Inflammatory macrophage (primary cell): ENCODE data around the gene MIER3.

Experiments
- DNase-seq, 2 donors: peaks; one replicate each; pipeline ENCODE4 v3.0.0-alpha.2; 2020 to 2022

The MIER3 gene

DNA sequence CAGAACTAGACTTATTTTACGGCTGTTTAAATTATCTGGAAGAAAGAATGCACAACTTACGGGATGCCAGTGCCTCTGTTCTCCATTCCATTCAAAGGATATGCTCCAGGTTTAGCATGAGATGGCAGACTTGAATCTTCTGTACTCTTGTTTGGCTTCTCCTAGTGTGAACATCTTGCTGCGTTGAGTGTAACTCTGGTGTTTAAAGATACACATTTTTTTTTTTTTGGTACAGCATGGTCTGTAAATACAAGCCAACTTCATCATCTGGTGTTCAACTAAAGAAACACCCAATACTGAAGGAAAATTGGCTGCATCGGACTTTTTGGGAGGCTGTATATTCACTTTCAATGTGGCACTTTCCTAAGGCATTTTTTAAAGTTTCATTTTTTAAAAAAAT lies 7.4 kb upstream of the MIER3 start:
- DNase-seq = no peak

DNA sequence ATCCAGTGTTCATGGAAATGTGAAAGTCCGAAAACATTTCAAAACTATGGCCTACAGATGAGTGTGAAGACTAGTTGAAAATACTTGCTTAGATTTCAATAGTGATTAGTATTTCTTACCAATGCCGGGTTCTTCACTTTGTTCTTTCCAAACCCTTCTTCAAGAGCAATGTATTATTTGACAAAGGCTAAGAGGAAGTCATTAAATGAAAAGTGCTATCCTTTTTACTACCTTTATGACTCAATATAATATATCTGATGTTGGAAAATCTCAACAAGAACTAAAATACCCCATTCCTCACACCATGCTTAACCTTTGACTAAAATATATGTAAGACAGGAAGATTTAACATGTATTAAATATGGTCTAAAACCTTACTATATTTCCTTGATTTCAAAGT lies 6.7 kb upstream of the MIER3 start:
- no peak for DNase-seq

- no peak for DNase-seq
These were observed 2.3 kb upstream of the MIER3 start for GRCh38 chr5:56954262-56954661.

DNA sequence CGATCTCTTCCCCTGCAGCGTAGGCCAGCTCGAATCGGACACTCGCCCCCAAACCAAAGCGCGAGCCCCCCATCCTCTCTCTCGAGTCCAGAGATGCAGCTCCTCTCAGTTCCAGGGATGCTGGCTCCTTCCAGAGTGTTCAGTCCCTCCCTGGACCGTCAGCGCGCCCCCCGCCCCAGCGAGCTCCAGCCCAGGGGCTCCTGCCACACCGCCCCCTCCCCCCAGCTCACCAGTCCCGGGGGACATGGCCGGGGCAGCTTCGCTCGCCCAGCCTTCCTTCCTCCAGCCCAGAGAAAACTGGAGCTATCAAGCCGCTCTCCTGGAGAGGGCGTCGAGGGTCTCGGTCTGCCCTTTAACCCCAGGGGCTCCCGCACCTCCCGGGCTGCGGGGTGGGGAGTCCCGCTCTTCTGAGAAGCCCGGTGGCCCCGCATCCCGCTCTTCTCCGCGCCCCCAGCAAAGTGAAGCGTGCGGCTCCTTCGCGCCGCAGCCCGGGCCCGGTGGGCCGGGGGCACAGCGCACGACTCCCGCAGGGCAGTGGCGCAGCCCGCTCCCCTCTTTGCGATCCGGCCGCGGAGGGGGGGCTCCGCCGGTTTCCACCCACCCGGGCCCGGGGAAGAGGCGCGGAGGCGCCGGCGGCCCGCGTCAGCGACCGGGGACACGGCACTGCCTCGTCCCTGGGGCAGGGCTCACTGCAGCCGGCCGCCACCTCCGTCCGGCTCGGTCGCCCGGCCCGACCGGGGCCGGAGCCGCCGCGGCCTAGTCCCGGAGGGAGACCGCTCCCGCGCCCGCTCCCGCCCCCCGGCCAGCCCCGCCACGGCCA lies 587 bp downstream of the MIER3 start:
- peak in 1 of 2 donors; percentile 4 for DNase-seq

- DNase-seq = peak in 1 of 2 donors; percentile 43
These were observed 1.2 kb downstream of the MIER3 start for GRCh38 chr5:56950626-56951125.

DNA sequence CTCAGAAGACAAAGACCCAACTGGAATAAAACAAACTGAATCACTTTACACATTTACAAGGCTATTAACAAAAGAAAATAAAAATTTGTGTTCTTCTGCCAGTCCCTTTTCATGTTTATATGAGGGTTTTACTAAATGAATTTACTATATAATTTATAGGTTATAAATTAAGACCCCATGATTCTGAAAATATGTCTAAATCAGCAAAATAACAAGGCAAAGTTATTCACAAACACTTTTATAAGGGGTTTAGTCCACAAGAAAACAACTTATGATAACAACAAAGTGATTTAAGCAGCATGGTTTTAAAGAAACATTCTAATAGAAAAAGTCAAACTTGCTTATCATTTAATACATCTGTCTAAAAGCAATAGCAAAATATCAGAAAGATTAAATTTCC lies 4.9 kb downstream of the MIER3 start:
- DNase-seq = no peak

DNA sequence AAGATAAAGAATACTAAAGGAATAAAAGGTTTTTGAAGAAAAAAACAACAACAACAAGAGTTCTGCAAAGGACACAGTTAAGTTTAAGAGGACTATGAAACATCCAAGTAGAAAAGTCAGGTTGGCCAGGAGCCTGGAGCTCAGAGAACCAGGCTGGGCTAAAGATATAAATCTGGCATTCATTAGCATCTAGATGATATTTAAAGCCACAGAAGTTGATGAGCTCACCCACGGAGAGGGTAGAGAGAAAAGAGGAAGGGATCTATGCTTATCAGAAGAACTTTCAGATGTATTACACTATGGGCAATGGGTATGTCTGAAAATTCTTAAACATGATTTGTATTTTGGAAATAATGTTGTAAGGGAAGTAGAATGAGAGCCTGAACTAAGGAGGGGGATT lies 9.9 kb downstream of the MIER3 start:
- peak in 1 of 2 donors; percentile 13 for DNase-seq

DNA sequence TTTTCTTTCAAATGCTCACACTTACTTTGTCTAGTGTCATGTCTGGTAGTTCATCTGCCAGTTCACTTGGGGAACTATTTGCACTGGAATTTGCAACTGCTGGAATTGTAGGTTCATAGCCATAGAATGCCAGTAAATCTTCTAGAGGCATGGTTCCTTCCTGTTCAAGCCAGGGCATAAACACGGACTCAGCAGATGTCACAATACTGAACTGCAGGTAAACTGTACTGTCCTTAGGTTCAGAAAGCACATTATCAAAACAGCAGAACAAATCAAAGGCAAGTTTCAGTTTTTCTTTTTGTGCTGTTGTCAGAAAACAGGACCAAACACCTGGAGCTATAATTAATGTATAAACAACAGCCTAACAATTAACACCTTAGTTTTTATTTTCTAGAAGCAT lies 13.1 kb downstream of the MIER3 start:
- no peak for DNase-seq

DNA sequence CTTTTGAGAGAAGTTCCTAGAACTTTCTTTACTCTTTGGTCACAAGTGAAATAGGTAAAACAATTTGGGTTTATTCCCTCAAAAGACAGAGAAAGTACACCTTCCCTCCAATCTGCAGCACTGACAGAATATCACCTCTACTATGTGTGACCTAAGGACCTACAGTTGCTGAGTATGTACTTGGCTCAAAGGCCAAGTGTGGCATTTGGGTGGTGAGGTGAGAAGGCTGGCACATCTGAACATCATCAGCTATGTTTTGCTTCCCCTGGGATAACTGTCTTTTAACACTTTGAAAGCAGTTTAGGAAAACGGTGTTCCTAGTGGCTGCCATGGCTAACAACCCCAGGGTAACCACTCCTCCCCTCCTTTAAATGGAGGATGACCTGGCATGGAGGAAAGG lies 17.6 kb downstream of the MIER3 start:
- DNase-seq = no peak

GRCh38 chr5:56922922-56923321 lies 29.0 kb downstream of the MIER3 start:
- no peak for DNase-seq

- DNase-seq = no peak
These were observed 31.8 kb downstream of the MIER3 start for GRCh38 chr5:56919942-56920662.

DNA sequence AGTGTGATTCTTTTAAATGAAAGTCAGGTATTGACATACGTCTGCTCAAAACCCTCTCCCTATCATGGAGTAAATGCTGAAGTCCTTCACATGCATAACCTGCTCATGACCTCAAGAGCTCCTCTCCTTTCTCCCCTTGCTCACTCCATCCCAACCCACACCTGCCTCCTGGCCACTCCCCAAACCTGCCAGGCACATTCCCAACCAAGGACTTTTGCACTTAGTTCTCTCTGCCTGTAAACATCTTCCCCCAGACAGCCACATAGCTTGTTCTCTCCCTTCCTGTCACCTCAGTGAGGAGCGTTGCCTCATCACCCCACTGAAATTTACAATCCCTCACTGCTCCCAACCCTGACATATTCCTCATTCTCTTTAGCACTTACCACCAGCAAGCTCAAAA lies 33.9 kb downstream of the MIER3 start:
- no peak for DNase-seq

GRCh38 chr5:56917534-56917933 lies 34.4 kb downstream of the MIER3 start:
- DNase-seq = no peak

DNA sequence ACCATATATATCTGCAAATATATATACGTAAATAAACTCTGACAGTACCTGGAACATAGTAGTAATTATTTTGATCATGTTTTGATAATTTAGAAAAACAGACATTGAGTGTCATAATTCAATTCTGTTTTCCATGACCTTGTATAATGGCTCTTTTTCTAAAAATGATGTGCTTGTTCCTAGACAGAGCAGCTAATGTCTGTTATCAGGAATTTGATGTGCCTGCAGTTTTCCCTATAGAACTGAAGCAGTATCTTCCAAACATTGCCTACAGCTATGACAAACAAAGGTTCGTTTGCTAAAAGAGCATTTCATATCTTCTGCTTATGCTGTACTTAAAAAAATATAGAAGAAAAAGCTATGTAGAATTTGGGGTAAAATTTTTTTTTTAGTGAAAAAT lies 37.2 kb downstream of the MIER3 start:
- no peak for DNase-seq

DNA sequence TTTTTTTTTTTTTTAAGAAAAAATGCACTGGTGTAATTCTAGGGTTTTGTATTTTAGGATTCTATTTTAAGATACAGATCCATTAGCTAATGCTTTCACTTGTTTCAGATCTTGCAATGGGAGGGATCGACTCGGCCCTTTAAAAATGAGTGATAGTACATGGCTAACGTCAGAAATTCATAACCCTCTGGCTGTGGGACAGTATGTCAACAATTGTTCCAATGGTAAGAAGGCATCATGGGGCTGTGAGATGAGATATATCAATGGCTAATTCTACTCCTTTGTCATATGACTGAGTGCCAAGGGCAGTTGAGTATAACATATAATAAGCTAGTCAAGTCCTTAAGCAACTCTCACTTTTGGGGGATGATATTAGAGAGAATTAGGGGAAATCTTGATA lies 38.2 kb downstream of the MIER3 start:
- DNase-seq = no peak

DNA sequence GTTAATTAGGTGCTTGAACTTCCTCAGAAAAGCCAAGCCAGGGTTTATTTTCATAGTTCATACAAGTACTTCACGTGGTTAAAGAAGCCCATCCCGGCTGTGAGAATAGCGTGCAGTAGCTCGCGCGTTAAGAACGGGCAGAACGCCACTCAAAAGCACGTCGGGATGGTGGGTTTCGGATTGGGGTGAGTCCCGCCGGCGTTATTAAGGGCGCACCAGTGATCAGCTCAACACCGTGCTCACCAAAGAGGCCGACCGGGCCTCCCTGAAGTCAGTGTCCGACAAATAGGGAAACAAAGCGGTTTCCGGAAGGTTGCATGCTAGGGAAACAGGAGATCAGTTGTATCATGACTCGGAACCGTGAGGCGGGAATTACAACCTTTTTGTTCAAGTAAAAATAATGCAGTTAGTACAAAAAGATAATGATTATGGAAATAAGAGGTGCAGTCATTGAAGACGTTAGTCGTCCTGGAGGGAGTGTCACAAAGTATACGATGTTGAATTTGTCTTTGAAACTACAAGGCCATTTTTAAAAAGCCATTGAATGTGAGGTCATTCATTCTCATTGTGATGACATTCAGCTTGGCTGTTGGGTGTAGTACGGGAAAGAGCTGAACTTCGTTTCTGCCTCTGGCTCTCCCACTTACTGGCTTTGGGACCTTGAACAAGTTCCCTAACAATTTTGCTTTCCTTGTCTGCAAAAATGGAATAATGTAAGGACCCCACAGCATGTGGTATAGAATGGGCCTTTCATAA lies 41.5 kb downstream of the MIER3 start:
- peak; percentile 73 to 79 for DNase-seq

DNA sequence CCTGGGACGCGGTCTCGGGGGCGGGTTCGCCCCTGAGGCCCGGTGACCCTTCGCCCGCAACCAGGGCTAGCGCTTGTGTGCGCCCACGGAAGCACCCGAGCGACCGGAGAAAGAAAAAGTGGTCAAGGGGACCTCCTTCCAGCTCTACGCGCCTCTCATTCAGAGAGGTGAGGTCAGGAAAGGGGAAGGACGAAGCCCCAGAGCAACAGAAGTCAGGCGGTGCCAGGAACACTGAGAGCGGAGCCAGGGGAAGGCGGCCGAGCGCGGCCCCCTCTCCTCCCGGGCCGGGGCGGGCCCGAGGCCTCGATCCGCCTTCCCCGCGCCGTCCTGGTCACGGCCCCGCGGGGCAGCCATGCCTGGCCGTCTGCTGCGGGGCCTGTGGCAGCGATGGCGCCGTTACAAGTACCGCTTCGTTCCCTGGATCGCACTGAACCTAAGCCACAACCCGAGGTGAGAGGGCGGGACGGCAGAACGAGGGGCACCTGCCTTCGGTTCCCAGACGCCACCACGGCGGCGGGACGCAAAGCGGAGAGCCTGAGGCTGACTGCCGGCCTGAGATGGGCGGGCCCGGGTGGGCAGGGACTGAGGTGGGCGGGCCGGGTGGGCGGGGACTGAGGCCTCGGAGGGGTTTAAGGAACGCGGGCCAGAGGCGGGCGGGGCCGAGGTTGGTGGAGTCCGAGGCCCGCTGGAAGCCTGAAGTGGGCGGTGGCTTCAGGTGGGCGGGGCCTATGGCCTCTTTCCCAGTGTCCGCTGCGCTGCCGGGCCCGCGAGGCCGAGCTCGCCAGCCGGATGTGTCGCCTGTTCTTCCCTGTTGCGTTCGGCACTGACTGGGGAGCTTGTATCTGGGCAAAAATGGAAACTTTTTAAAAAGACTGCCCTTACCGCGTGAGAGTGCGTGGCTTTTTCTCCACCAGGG lies 42.4 kb downstream of the MIER3 start, which contains the start of gene SETD9:
SETD9 (plus strand) TSS at position 303 of the 916 bp plus-strand sequence; CDS start at position 353, 50 bp downstream.
- peak; percentile 98 to 99 for DNase-seq

DNA sequence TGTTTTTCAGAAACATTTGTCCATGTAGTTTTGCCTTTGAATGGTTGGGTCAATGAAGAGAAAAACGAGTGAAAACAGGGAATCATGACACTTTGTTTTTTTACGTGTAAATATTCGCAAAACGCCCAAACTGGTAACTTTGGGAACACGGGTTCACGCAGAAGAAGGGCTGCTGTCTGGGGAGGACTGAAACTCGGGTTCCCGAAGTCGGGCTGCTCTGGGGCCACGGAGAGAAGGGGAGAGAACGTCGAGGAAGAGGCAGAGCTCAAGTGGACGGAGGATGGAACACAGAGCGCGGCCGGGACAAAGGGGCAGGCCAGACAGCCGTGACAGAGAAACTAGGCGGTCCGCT lies 43.0 kb downstream of the MIER3 start:
- no peak for DNase-seq

DNA sequence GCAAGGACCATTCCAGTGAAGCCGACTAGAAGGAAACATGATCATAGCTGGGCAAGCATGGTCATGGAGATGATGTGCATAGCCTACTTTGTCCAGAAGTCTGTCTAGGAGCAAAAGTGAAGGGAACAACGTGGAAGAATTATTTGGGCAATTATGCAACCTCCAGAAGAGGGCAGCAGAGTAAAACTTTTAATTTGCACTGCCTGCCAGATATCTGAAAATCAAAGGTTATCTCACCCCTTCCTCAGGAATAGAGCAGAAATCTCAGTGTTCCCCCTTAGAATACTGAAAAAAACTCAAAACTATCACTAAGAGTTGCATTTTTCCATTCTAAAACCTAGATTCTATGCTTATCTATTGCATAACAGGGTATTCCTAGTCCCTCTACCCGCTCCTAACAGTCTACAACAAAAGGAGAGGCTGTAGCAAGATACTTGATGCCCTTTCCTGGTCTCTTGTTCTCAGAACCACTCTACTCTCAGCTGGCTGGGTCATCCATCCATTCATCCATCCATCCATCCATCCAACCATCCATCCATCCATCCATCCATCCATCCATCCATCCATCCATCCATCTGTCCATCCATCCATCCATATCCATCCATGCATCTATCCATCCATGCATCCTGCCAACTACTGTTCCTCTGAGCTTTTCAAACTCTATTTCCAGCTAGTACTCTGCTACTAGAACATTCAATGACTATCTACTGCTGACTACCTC lies 50.9 kb downstream of the MIER3 start:
- peak; percentile 45 to 67 for DNase-seq

GRCh38 chr5:56900395-56900794 lies 51.5 kb downstream of the MIER3 start:
- peak; percentile 11 to 32 for DNase-seq

DNA sequence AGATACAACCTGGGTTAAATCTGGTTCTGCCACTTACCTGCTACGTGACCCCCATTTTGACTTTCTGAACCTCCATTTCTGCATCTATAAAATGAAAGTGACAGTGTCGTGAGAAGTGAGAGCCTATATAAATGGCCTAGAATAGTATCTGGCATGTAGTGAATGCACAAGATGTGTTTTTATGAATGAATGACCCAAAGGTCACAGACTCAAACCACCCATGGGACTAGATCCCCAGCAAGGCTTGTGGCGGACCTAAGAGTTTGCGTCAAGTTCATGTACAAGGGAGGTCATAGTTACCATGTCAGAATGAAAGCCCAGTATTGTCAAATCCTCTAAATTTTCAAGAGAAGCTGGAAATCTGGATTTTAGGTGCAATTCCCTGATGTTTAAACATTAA lies 53.7 kb downstream of the MIER3 start:
- DNase-seq = no peak
